Neural cell (in vitro differentiated cells): ENCODE results near the gene ALB. TPM values are rescaled to one million over a fixed set of nuclear protein-coding genes. Genes with fewer than 3 reads are reported as not detected.

Experiments
- H2AFZ ChIP-seq: fragments of 200-600, 300-800 bp; sonication (generic), shearing (Covaris generic); 2 replicates; pipeline ENCODE4 v1.6.0; 2014; ENCODE audit warnings: low read depth, mild to moderate bottlenecking, antibody characterized with exemption, low read length, moderate library complexity
- H3F3A ChIP-seq: fragments of 200-600 bp; shearing (Covaris generic); 2 replicates; pipeline ENCODE4 v1.6.1; 2016; ENCODE audit warnings: mild to moderate bottlenecking, moderate library complexity, mixed read lengths, antibody characterized with exemption, low read length; ENCODE audit not compliant: insufficient read depth, poor library complexity, severe bottlenecking
- H3K27ac ChIP-seq: fragments of 200-600, 300-800 bp; sonication (generic), shearing (Covaris generic); 2 replicates; pipeline ENCODE4 v1.5.1; 2014; ENCODE audit warnings: mild to moderate bottlenecking, low read length, moderate library complexity
- H3K27me3 ChIP-seq: fragments of 300-800, 200-600 bp; sonication (generic), shearing (Covaris generic); 2 replicates; pipeline ENCODE4 v1.6.0; 2014; ENCODE audit warnings: mild to moderate bottlenecking, low read depth, low read length, moderate library complexity; ENCODE audit not compliant: insufficient read depth
- H3K36me3 ChIP-seq: fragments of 300-800, 200-600 bp; sonication (generic), shearing (Covaris generic); 2 replicates; pipeline ENCODE4 v1.5.1; 2014; ENCODE audit warnings: mild to moderate bottlenecking, antibody characterized with exemption, low read length, moderate library complexity; ENCODE audit not compliant: insufficient read depth
- H3K4me2 ChIP-seq: fragments of 300-800, 200-600 bp; sonication (generic), shearing (Covaris generic); 2 replicates; pipeline ENCODE4 v1.6.0; 2014; ENCODE audit warnings: mild to moderate bottlenecking, low read length
- H3K4me3 ChIP-seq: fragments of 300-800, 200-600 bp; sonication (generic), shearing (Covaris generic); 2 replicates; pipeline ENCODE4 v1.5.1; 2014; ENCODE audit warnings: mild to moderate bottlenecking, low read length, moderate library complexity
- H3K79me2 ChIP-seq: fragments of 200-600 bp; shearing (Covaris generic); replicated peaks from 2 replicates; pipeline ENCODE4 v1.6.0; 2014; ENCODE audit warnings: mild to moderate bottlenecking, low read length, moderate library complexity; ENCODE audit not compliant: insufficient read depth
- H3K9ac ChIP-seq: fragments of 300-800, 200-600 bp; sonication (generic), shearing (Covaris generic); 2 replicates; pipeline ENCODE4 v1.6.1; 2016; ENCODE audit warnings: mild to moderate bottlenecking, low read length, mixed read lengths
- H3K9me2 ChIP-seq: fragments of 200-600 bp; shearing (Covaris generic); 2 replicates; pipeline ENCODE4 v1.6.1; 2016; ENCODE audit warnings: mild to moderate bottlenecking, low read length, mixed read lengths; ENCODE audit not compliant: insufficient read depth
- H3K9me3 ChIP-seq: fragments of 200-600, 300-800 bp; sonication (generic), shearing (Covaris generic); 2 replicates; pipeline ENCODE4 v1.6.1; 2016; ENCODE audit warnings: mild to moderate bottlenecking, mixed run types, low read length, moderate library complexity, mixed read lengths
- H4K20me1 ChIP-seq: fragments of 200-600 bp; shearing (Covaris generic); 2 replicates; pipeline ENCODE4 v1.6.1; 2016; ENCODE audit warnings: mild to moderate bottlenecking, mixed run types; ENCODE audit not compliant: insufficient read depth
- CTCF ChIP-seq: fragments of 450-650 bp; IDR thresholded peaks from 2 replicates; pipeline ENCODE4 v1.5.1; 2014; ENCODE audit warnings: antibody characterized with exemption, mild to moderate bottlenecking, moderate library complexity; ENCODE audit not compliant: poor library complexity, severe bottlenecking
- EP300 ChIP-seq: fragments of 450-650 bp; conservative IDR thresholded peaks from 2 replicates; pipeline ENCODE4 v1.6.1; 2014; ENCODE audit warnings: antibody characterized with exemption, mild to moderate bottlenecking, moderate library complexity; ENCODE audit not compliant: poor library complexity, severe bottlenecking
- EZH2 ChIP-seq: fragments of 200-600, 300-800 bp; shearing (Covaris generic), sonication (generic); IDR thresholded peaks from 2 replicates; pipeline ENCODE4 v1.6.1; 2014; ENCODE audit warnings: antibody characterized with exemption, low read length, borderline replicate concordance, mild to moderate bottlenecking; ENCODE audit not compliant: insufficient read depth, poor library complexity, severe bottlenecking
- MXI1 ChIP-seq: fragments of 450-650 bp; conservative IDR thresholded peaks from 2 replicates; pipeline ENCODE4 v1.6.1; 2014; ENCODE audit warnings: antibody characterized with exemption, mild to moderate bottlenecking; ENCODE audit not compliant: poor library complexity, severe bottlenecking
- POLR2AphosphoS5 ChIP-seq: IDR thresholded peaks from 2 replicates; pipeline ENCODE4 v1.6.1; 2012
- RAD21 ChIP-seq: fragments of 450-650 bp; conservative IDR thresholded peaks from 2 replicates; pipeline ENCODE4 v1.6.1; 2014; ENCODE audit warnings: antibody characterized with exemption, mild to moderate bottlenecking, moderate library complexity
- SMC3 ChIP-seq: fragments of 450-650 bp; conservative IDR thresholded peaks from 2 replicates; pipeline ENCODE4 v1.6.1; 2014; ENCODE audit warnings: antibody characterized with exemption, mild to moderate bottlenecking, moderate library complexity; ENCODE audit not compliant: poor library complexity
- TAF1 ChIP-seq: IDR thresholded peaks from 2 replicates; pipeline ENCODE4 v1.6.1; 2012; ENCODE audit warnings: low read depth
- polyA plus RNA-seq: library from polyadenylated mRNA; depleted of rRNA; stranded (reverse); fragments of >200 nt; gene quantifications from 2 replicates; pipeline ENCODE4 v1.2.3, GENCODE V29; 2014
- TF ChIP-seq, protein P1 (sequence below): IDR thresholded peaks from 2 replicates; pipeline ENCODE4 v1.6.1; 2012; ENCODE audit warnings: borderline replicate concordance

ALB gene
- polyA plus RNA-seq, 1 donor from 2014 or later, result 3.4 TPM

GRCh38 chr4:73410916-73411730, 7.0 kb downstream of the ALB start:
- Histone ChIP-seq H3K27ac (no peak overlapping the region), H3K9me2 (no peaks in the 10 kb centered on the region), H3K27me3 (no peaks in the 10 kb centered on the region), H3F3A (no peaks in the 10 kb centered on the region), H3K36me3 (no peaks in the 10 kb centered on the region), H3K4me2 (no peak overlapping the region), H3K79me2 (no peaks in the 10 kb centered on the region), H3K9me3 (no peaks in the 10 kb centered on the region), H3K4me3 (no peak overlapping the region), H2AFZ (no peak overlapping the region), H4K20me1 (no peaks in the 10 kb centered on the region), H3K9ac (no peak overlapping the region)
- TF ChIP-seq POLR2AphosphoS5 (no peak), SMC3 (no peak), EP300 (no peak), CTCF (no peak), MXI1 (no peak), TAF1 (no peak), RAD21 (no peak), EZH2 (no peak)
- TF ChIP-seq, protein P1, sequence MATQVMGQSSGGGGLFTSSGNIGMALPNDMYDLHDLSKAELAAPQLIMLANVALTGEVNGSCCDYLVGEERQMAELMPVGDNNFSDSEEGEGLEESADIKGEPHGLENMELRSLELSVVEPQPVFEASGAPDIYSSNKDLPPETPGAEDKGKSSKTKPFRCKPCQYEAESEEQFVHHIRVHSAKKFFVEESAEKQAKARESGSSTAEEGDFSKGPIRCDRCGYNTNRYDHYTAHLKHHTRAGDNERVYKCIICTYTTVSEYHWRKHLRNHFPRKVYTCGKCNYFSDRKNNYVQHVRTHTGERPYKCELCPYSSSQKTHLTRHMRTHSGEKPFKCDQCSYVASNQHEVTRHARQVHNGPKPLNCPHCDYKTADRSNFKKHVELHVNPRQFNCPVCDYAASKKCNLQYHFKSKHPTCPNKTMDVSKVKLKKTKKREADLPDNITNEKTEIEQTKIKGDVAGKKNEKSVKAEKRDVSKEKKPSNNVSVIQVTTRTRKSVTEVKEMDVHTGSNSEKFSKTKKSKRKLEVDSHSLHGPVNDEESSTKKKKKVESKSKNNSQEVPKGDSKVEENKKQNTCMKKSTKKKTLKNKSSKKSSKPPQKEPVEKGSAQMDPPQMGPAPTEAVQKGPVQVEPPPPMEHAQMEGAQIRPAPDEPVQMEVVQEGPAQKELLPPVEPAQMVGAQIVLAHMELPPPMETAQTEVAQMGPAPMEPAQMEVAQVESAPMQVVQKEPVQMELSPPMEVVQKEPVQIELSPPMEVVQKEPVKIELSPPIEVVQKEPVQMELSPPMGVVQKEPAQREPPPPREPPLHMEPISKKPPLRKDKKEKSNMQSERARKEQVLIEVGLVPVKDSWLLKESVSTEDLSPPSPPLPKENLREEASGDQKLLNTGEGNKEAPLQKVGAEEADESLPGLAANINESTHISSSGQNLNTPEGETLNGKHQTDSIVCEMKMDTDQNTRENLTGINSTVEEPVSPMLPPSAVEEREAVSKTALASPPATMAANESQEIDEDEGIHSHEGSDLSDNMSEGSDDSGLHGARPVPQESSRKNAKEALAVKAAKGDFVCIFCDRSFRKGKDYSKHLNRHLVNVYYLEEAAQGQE, result no peak

- Histone ChIP-seq H3K27me3 (no peaks in the 10 kb centered on the region), H3K27ac (no peak overlapping the region), H3F3A (no peaks in the 10 kb centered on the region), H3K9ac (no peak overlapping the region), H3K79me2 (no peaks in the 10 kb centered on the region), H3K9me3 (no peaks in the 10 kb centered on the region), H3K4me2 (no peak overlapping the region), H2AFZ (no peak overlapping the region), H3K4me3 (no peak overlapping the region), H3K36me3 (no peaks in the 10 kb centered on the region), H3K9me2 (no peaks in the 10 kb centered on the region), H4K20me1 (no peaks in the 10 kb centered on the region)
- TF ChIP-seq RAD21, result no peak
- no peak for TF ChIP-seq TAF1
- TF ChIP-seq EP300, result no peak
Observed at GRCh38 chr4:73411731-73412414, 7.8 kb downstream of the ALB start.
